SU-DHL-6 (cell line): ENCODE results near the gene RSF1.
"Not testable (repeated sequence)": the region's sequence is repeated elsewhere in the genome, so short reads cannot be mapped to it uniquely, and the experiment has no call there.

Experiments
- H2AFZ ChIP-seq: fragments of 200-600 bp; sonication (generic); 2 replicates; pipeline ENCODE4 v1.6.1; 2014; ENCODE audit warnings: low read depth, mild to moderate bottlenecking, moderate library complexity, mixed read lengths, antibody characterized with exemption, low read length; ENCODE audit not compliant: severe bottlenecking
- H3F3A ChIP-seq: fragments of 200-600 bp; shearing (Covaris generic); 2 replicates; pipeline ENCODE4 v1.6.0; 2016; ENCODE audit warnings: antibody characterized with exemption, mild to moderate bottlenecking; ENCODE audit not compliant: insufficient read depth
- H3K27ac ChIP-seq: fragments of 200-600 bp; sonication (generic); 2 replicates; pipeline ENCODE4 v1.5.1; 2016; ENCODE audit warnings: low read depth, mild to moderate bottlenecking, low read length, moderate library complexity, mixed read lengths
- H3K27me3 ChIP-seq: fragments of 200-600 bp; sonication (generic), shearing (Covaris generic); 2 replicates; pipeline ENCODE4 v1.6.0; 2014; ENCODE audit warnings: mild to moderate bottlenecking, low read length
- H3K36me3 ChIP-seq: fragments of 200-600 bp; sonication (generic); 2 replicates; pipeline ENCODE4 v1.6.1; 2014; ENCODE audit warnings: mild to moderate bottlenecking, low read length, mixed read lengths
- H3K4me2 ChIP-seq: fragments of 300-600, 200-600 bp; shearing (Covaris generic), sonication (generic); 2 replicates; pipeline ENCODE4 v1.6.0; 2014; ENCODE audit warnings: low read length, low read depth, mild to moderate bottlenecking; ENCODE audit not compliant: poor library complexity, severe bottlenecking
- H3K4me3 ChIP-seq: fragments of 200-600 bp; sonication (generic); 2 replicates; pipeline ENCODE4 v1.5.1; 2014; ENCODE audit warnings: antibody characterized with exemption, low read length, mild to moderate bottlenecking, mixed read lengths; ENCODE audit not compliant: insufficient read depth, poor library complexity, severe bottlenecking
- H3K79me2 ChIP-seq: fragments of 200-600 bp; sonication (generic); 2 replicates; pipeline ENCODE4 v1.6.1; 2014; ENCODE audit warnings: mild to moderate bottlenecking, low read length, moderate library complexity; ENCODE audit not compliant: insufficient read depth
- H3K9ac ChIP-seq: fragments of 200-600 bp; sonication (generic); 2 replicates; pipeline ENCODE4 v1.7.0; 2014; ENCODE audit warnings: mild to moderate bottlenecking, low read length
- H3K9me2 ChIP-seq: fragments of 200-600 bp; sonication (generic); replicated peaks from 2 replicates; pipeline ENCODE4 v1.6.1; 2014; ENCODE audit warnings: low read length; ENCODE audit not compliant: insufficient read depth
- H3K9me3 ChIP-seq: fragments of 200-600 bp; sonication (generic); 2 replicates; pipeline ENCODE4 v1.6.1; 2014; ENCODE audit warnings: low read length, mixed read lengths; ENCODE audit not compliant: insufficient read depth
- H4K20me1 ChIP-seq: fragments of 200-600 bp; sonication (generic); 2 replicates; pipeline ENCODE4 v1.6.1; 2014; ENCODE audit warnings: low read depth, mild to moderate bottlenecking, antibody characterized with exemption, low read length, moderate library complexity, mixed read lengths
- CTCF ChIP-seq: fragments of 200-600 bp; sonication (generic); IDR thresholded peaks from one replicate; pipeline ENCODE4 v1.5.1; 2017; ENCODE audit warnings: antibody characterized with exemption, mild to moderate bottlenecking, low read length, moderate library complexity; ENCODE audit not compliant: insufficient read depth, poor library complexity, severe bottlenecking
- EZH2phosphoT487 ChIP-seq: fragments of 200-600 bp; sonication (generic), shearing (Covaris generic); conservative IDR thresholded peaks from 2 replicates; pipeline ENCODE4 v1.6.1; 2018; ENCODE audit warnings: mild to moderate bottlenecking, antibody characterized with exemption, low read length, moderate library complexity, mixed read lengths

RSF1 gene

GRCh38 chr11:77865805-77866204 is 45.3 kb upstream of the RSF1 start:
- Histone ChIP-seq H3K27me3 (no peaks in the 10 kb centered on the region), H3K27ac (no peak overlapping the region), H4K20me1 (no peaks in the 10 kb centered on the region), H3K79me2 (no peaks in the 10 kb centered on the region), H2AFZ (no peak overlapping the region), H3K4me3 (no peak overlapping the region), H3F3A (no peaks in the 10 kb centered on the region), H3K36me3 (peaks cover 4% of the 10 kb centered on the region; the same call in 1 of the 2 replicates), H3K4me2 (no peak overlapping the region), H3K9me2 (no peaks in the 10 kb centered on the region), H3K9me3 (no peaks in the 10 kb centered on the region), H3K9ac (no peak overlapping the region)
- TF ChIP-seq CTCF: no peak
- no peak for TF ChIP-seq EZH2phosphoT487

GRCh38 chr11:77861444-77861843 is 40.9 kb upstream of the RSF1 start:
- not testable (repeated sequence) for H3K27ac ChIP-seq, H4K20me1 ChIP-seq, H3K4me3 ChIP-seq, H3K27me3 ChIP-seq, H3K4me2 ChIP-seq, H2AFZ ChIP-seq, H3K79me2 ChIP-seq, H3K9me2 ChIP-seq, H3K36me3 ChIP-seq, H3K9ac ChIP-seq, H3F3A ChIP-seq, H3K9me3 ChIP-seq

GRCh38 chr11:77857906-77858457 is 37.5 kb upstream of the RSF1 start:
- not testable (repeated sequence) for H3K27me3 ChIP-seq, H3K4me3 ChIP-seq, H4K20me1 ChIP-seq, H3F3A ChIP-seq, H3K4me2 ChIP-seq, H2AFZ ChIP-seq, H3K79me2 ChIP-seq, H3K9me2 ChIP-seq, H3K36me3 ChIP-seq, H3K27ac ChIP-seq, H3K9ac ChIP-seq
- peaks cover 23% of the 10 kb centered on the region; the same call in 1 of the 2 replicates for H3K9me3 ChIP-seq

GRCh38 chr11:77854838-77855237 is 34.3 kb upstream of the RSF1 start:
- H3F3A ChIP-seq: no peaks in the 10 kb centered on the region
- no peaks in the 10 kb centered on the region for H3K79me2 ChIP-seq
- H3K9me3 ChIP-seq: peaks cover 23% of the 10 kb centered on the region; the same call in 1 of the 2 replicates
- H3K9me2 ChIP-seq: no peaks in the 10 kb centered on the region
- H3K36me3 ChIP-seq: no peaks in the 10 kb centered on the region; the same call in 1 of the 2 replicates
- no peak overlapping the region for H3K9ac ChIP-seq
- no peak for TF ChIP-seq EZH2phosphoT487
- TF ChIP-seq CTCF: no peak
- no peak overlapping the region for H3K4me2 ChIP-seq
- H2AFZ ChIP-seq: no peak overlapping the region
- H3K27me3 ChIP-seq: no peaks in the 10 kb centered on the region
- no peak overlapping the region for H3K4me3 ChIP-seq
- no peak overlapping the region for H3K27ac ChIP-seq
- no peaks in the 10 kb centered on the region for H4K20me1 ChIP-seq
